GM10248 (cell line): ENCODE data around the gene SLAMF7.
A peak's percentile ranks its signal among the peaks of the same experiment; 100 is the strongest.
"Not testable (repeated sequence)": the region's sequence is repeated elsewhere in the genome, so short reads cannot be mapped to it uniquely, and the experiment has no call there.

Source experiments
- CTCF ChIA-PET: fragments of 300-600 bp; sonication (Branson Sonifier 250); formaldehyde crosslinking; extraction: SDS; loops from one replicate; lab custom pipeline; 2021; ENCODE audit warnings: antibody characterized with exemption; lab: Yijun Ruan, JAX
- POLR2A ChIA-PET: fragments of 350-650 bp; sonication (Branson Sonifier 250); formaldehyde crosslinking; extraction: SDS; loops from one replicate; lab custom pipeline; 2020; ENCODE audit warnings: antibody characterized with exemption; lab: Yijun Ruan, JAX
- DNase-seq: peaks from one replicate; pipeline ENCODE4 v3.0.0; 2012; ENCODE audit errors: extremely low spot score
- TF ChIP-seq, protein P1 (sequence below): IDR thresholded peaks from 2 replicates; pipeline ENCODE4 v1.5.1; 2012; ENCODE audit warnings: mild to moderate bottlenecking, low read depth; ENCODE audit errors: extremely low read depth, missing control alignments, control extremely low read depth

The SLAMF7 gene

DNA sequence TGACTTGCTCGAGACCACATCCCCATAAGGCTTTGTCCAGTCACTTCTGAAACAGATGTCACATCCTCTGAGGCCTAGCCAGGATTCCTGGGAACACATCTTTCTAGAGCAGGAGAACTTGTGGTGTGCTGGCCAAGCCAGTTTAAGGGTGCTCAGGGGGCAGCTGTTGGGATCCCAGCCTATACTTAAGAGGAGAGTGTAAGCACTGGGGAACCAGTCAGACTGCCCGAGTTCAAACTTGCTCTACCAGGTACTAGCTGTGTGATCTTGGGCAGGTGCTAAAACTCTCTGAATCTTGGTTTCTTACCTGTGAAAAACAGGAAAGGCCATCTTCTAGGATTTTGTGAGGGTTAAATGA is 41.3 kb downstream of the SLAMF7 start:
- ChIA-PET CTCF (interaction anchor here (0.9 to 10.4 kb wide), 21 partner anchors 11 to 173 kb away, joined by 3 to 190 read pairs (median 4); partner anchors contain the start of genes CD48, ITLN2 and LY9), POLR2A (no interaction called here)
- TF ChIP-seq, protein P1, sequence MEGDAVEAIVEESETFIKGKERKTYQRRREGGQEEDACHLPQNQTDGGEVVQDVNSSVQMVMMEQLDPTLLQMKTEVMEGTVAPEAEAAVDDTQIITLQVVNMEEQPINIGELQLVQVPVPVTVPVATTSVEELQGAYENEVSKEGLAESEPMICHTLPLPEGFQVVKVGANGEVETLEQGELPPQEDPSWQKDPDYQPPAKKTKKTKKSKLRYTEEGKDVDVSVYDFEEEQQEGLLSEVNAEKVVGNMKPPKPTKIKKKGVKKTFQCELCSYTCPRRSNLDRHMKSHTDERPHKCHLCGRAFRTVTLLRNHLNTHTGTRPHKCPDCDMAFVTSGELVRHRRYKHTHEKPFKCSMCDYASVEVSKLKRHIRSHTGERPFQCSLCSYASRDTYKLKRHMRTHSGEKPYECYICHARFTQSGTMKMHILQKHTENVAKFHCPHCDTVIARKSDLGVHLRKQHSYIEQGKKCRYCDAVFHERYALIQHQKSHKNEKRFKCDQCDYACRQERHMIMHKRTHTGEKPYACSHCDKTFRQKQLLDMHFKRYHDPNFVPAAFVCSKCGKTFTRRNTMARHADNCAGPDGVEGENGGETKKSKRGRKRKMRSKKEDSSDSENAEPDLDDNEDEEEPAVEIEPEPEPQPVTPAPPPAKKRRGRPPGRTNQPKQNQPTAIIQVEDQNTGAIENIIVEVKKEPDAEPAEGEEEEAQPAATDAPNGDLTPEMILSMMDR, result no peak
- no peak for DNase-seq

GRCh38 chr1:160781186-160781766 is 42.2 kb downstream of the SLAMF7 start:
- no peak for DNase-seq
- ChIA-PET CTCF (interaction anchor here (1.0 to 10.4 kb wide), 18 partner anchors 12 to 172 kb away, joined by 3 to 190 read pairs (median 6); partner anchors contain the start of genes ITLN2 and LY9), POLR2A (interaction anchor here (1.2 kb wide), 1 partner anchor 13 kb away, joined by 3 read pairs; no protein-coding TSS in a partner anchor)
- TF ChIP-seq, protein P1, result no peak

- peak; percentile 73 for DNase-seq
- TF ChIP-seq, protein P1, result no peak
- ChIA-PET CTCF (interaction anchor here (1.0 to 10.4 kb wide), 15 partner anchors 13 to 410 kb away, joined by 3 to 190 read pairs (median 6); partner anchors contain the start of gene LY9), POLR2A (interaction anchor here (1.2 kb wide), 1 partner anchor 14 kb away, joined by 3 read pairs; no protein-coding TSS in a partner anchor)
These were observed 43.1 kb downstream of the SLAMF7 start for GRCh38 chr1:160781914-160782689.

DNA sequence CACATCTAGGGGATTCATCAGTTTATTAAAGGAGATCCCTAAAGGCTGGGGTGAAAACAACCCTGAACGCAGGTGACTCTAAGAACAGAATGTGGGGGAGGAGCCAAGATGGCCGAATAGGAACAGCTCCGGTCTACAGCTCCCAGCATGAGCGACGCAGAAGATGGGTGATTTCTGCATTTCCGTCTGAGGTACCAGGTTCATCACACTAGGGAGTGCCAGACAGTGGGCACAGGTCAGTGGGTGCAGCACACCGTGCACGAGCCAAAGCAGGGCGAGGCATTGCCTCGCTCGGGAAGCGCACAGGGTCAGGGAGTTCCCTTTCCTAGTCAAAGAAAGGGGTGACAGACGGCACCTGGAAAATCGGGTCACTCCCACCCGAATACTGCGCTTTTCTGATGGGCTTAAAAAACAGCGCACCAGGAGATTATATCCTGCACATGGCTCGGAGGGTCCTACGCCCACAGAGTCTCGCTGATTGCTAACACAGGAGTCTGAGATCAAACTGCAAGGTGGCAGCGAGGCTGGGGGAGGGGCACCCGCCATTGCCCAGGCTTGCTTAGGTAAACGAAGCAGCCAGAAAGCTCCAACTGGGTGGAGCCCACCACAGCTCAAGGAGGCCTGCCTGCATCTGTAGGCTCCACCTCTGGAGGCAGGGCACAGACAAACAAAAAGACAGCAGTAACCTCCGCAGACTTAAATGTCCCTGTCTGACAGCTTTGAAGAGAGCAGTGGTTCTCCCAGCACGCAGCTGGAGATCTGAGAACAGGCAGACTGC is 44.1 kb downstream of the SLAMF7 start:
- POLR2A ChIA-PET, DNase-seq: not testable (repeated sequence)
- CTCF ChIA-PET, result interaction anchor here (1.7 to 8.5 kb wide), 3 partner anchors 14 to 409 kb away, joined by 3 to 149 read pairs (median 30); no protein-coding TSS in a partner anchor

DNA sequence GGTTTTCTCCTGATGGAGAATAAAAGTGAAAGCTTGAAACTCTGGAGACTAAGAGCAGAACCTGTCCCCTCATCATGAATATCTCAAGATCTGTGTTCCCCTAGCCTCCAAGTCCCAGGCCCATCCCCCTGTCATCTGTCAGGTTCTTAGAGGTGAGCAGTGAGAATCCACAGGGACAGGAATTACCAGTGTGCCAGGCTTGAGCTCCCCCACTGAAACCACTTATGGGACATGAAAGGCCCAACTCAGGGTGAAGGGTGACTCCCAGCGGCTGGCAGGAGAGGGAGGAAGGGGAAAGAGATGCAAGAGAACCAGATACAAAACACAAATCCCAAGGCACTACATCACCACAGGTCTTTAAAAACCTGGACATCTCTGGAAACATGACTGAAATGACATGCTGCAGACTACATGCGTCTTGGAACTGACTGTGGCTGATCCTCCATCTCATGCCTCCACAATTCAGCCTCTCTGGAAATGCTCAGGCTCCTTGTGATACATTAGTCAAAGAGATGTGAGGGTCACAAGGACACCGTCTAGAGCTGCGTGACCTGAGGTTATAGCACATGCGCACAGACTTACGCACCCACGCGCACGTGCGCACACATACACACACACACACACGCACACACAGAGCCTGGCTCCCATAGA is 50.1 kb downstream of the SLAMF7 start:
- ChIA-PET POLR2A (interaction anchor here (0.6 kb wide), 1 partner anchor 161 kb away, joined by 3 read pairs; no protein-coding TSS in a partner anchor), CTCF (interaction anchor here (0.9 to 12.7 kb wide), 9 partner anchors 11 to 163 kb away, joined by 3 to 190 read pairs (median 3); no protein-coding TSS in a partner anchor)
- TF ChIP-seq, protein P1, result no peak
- no peak for DNase-seq
